ENCODE measurements around the gene DMD.
"Not testable (repeated sequence)": the region's sequence is repeated elsewhere in the genome, so short reads cannot be mapped to it uniquely, and the experiment has no call there.

- TF ChIP-seq EZH2phosphoT487 (IDR thresholded peaks at IDR 0.05; ENCODE audit: borderline replicate concordance): not testable (repeated sequence)
- TF ChIP-seq, protein P1, sequence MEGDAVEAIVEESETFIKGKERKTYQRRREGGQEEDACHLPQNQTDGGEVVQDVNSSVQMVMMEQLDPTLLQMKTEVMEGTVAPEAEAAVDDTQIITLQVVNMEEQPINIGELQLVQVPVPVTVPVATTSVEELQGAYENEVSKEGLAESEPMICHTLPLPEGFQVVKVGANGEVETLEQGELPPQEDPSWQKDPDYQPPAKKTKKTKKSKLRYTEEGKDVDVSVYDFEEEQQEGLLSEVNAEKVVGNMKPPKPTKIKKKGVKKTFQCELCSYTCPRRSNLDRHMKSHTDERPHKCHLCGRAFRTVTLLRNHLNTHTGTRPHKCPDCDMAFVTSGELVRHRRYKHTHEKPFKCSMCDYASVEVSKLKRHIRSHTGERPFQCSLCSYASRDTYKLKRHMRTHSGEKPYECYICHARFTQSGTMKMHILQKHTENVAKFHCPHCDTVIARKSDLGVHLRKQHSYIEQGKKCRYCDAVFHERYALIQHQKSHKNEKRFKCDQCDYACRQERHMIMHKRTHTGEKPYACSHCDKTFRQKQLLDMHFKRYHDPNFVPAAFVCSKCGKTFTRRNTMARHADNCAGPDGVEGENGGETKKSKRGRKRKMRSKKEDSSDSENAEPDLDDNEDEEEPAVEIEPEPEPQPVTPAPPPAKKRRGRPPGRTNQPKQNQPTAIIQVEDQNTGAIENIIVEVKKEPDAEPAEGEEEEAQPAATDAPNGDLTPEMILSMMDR (conservative IDR thresholded peaks at IDR 0.05; ENCODE audit: low read length): not testable (repeated sequence)
These were observed 1740.6 kb downstream of the DMD start for GRCh38 chrX:31470753-31471152.
